OCI-LY3 (cell line): ENCODE results near the gene S100A9.
"Not testable (repeated sequence)": the region's sequence is repeated elsewhere in the genome, so short reads cannot be mapped to it uniquely, and the experiment has no call there.

ENCODE experiments used
- H2AFZ ChIP-seq: fragments of 200-600, 300-600 bp; shearing (Covaris generic); 2 replicates; pipeline ENCODE4 v1.6.0; 2014; ENCODE audit warnings: antibody characterized with exemption, low read depth, low read length
- H3K27ac ChIP-seq: fragments of 200-600, 300-600 bp; sonication (generic); 2 replicates; pipeline ENCODE4 v1.5.1; 2014; ENCODE audit warnings: mild to moderate bottlenecking, low read length, moderate library complexity, mixed read lengths
- H3K27me3 ChIP-seq: fragments of 200-600, 300-600 bp; sonication (generic); 2 replicates; pipeline ENCODE4 v1.6.1; 2014; ENCODE audit warnings: low read depth, low read length, mixed read lengths
- H3K36me3 ChIP-seq: fragments of 200-600, 300-600 bp; sonication (generic); replicated peaks from 2 replicates; pipeline ENCODE3; 2014; ENCODE audit warnings: low read depth, low read length, mixed read lengths
- H3K4me1 ChIP-seq: fragments of 300-600, 200-600 bp; sonication (generic); 2 replicates; pipeline ENCODE4 v1.6.1; 2014; ENCODE audit warnings: low read length, mixed read lengths
- H3K4me2 ChIP-seq: fragments of 200-600, 300-600 bp; sonication (generic); 2 replicates; pipeline ENCODE4 v1.6.1; 2014; ENCODE audit warnings: low read length, mixed read lengths
- H3K4me3 ChIP-seq: fragments of 300-600, 200-600 bp; sonication (generic); 2 replicates; pipeline ENCODE4 v1.5.1; 2014; ENCODE audit warnings: antibody characterized with exemption, mild to moderate bottlenecking, low read length, moderate library complexity
- H3K79me2 ChIP-seq: fragments of 300-600, 200-600 bp; shearing (Covaris generic); 2 replicates; pipeline ENCODE4 v1.6.1; 2014; ENCODE audit warnings: mild to moderate bottlenecking, low read length, mixed read lengths
- H3K9ac ChIP-seq: fragments of 300-600, 200-600 bp; shearing (Covaris generic); 2 replicates; pipeline ENCODE4 v1.6.0; 2014; ENCODE audit warnings: mild to moderate bottlenecking, low read length, moderate library complexity
- H3K9me3 ChIP-seq: fragments of 200-600, 300-600 bp; shearing (Covaris generic); 2 replicates; pipeline ENCODE4 v1.6.1; 2014; ENCODE audit warnings: low read length, mixed read lengths; ENCODE audit not compliant: insufficient read depth
- H4K20me1 ChIP-seq: fragments of 200-600, 300-600 bp; sonication (generic); 2 replicates; pipeline ENCODE4 v1.6.1; 2016; ENCODE audit warnings: low read length, mixed read lengths; ENCODE audit not compliant: insufficient read depth
- EZH2phosphoT487 ChIP-seq: fragments of 200-600 bp; shearing (Covaris generic); IDR thresholded peaks from 2 replicates; pipeline ENCODE4 v1.6.1; 2018; ENCODE audit warnings: antibody characterized with exemption, mixed run types, low read depth
- TF ChIP-seq, protein P1 (sequence below): fragments of 200-600, 300-600 bp; sonication (generic); IDR thresholded peaks from 2 replicates; pipeline ENCODE4 v1.5.1; 2014; ENCODE audit warnings: antibody characterized with exemption, low read length, low read depth

Gene S100A9

DNA sequence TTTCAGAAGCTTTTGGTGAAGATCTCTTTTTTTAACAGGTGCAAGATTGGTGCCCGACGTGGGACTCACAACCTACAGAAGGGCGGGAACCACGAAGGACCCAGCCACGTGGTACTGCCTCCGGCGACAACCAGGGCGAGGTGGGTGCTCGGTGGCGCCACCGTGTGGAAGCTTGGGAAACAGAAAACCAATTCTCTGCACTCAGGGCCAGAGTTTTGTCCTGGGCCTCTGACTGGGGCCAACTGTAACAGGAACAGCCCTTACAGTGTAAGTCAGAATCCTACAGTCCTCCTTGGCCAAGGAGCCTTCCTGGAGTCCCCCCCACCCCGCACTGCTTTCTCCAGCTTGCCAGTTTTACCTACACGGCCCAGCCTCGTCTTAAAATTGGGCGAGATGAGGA is 47.1 kb downstream of the S100A9 start:
- no peak overlapping the region for H3K4me2 ChIP-seq
- no peaks in the 10 kb centered on the region for H3K4me1 ChIP-seq
- no peak overlapping the region for H3K4me3 ChIP-seq
- H3K36me3 ChIP-seq, result no peaks in the 10 kb centered on the region
- H3K9me3 ChIP-seq, result no peaks in the 10 kb centered on the region
- peaks cover 56% of the 10 kb centered on the region for H3K27me3 ChIP-seq
- H4K20me1 ChIP-seq, result no peaks in the 10 kb centered on the region
- H3K27ac ChIP-seq, result no peak overlapping the region
- no peak overlapping the region for H2AFZ ChIP-seq
- TF ChIP-seq, protein P1, sequence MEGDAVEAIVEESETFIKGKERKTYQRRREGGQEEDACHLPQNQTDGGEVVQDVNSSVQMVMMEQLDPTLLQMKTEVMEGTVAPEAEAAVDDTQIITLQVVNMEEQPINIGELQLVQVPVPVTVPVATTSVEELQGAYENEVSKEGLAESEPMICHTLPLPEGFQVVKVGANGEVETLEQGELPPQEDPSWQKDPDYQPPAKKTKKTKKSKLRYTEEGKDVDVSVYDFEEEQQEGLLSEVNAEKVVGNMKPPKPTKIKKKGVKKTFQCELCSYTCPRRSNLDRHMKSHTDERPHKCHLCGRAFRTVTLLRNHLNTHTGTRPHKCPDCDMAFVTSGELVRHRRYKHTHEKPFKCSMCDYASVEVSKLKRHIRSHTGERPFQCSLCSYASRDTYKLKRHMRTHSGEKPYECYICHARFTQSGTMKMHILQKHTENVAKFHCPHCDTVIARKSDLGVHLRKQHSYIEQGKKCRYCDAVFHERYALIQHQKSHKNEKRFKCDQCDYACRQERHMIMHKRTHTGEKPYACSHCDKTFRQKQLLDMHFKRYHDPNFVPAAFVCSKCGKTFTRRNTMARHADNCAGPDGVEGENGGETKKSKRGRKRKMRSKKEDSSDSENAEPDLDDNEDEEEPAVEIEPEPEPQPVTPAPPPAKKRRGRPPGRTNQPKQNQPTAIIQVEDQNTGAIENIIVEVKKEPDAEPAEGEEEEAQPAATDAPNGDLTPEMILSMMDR, result peak; percentile 70
- TF ChIP-seq EZH2phosphoT487, result no peak
- H3K79me2 ChIP-seq, result no peaks in the 10 kb centered on the region
- H3K9ac ChIP-seq, result no peak overlapping the region

DNA sequence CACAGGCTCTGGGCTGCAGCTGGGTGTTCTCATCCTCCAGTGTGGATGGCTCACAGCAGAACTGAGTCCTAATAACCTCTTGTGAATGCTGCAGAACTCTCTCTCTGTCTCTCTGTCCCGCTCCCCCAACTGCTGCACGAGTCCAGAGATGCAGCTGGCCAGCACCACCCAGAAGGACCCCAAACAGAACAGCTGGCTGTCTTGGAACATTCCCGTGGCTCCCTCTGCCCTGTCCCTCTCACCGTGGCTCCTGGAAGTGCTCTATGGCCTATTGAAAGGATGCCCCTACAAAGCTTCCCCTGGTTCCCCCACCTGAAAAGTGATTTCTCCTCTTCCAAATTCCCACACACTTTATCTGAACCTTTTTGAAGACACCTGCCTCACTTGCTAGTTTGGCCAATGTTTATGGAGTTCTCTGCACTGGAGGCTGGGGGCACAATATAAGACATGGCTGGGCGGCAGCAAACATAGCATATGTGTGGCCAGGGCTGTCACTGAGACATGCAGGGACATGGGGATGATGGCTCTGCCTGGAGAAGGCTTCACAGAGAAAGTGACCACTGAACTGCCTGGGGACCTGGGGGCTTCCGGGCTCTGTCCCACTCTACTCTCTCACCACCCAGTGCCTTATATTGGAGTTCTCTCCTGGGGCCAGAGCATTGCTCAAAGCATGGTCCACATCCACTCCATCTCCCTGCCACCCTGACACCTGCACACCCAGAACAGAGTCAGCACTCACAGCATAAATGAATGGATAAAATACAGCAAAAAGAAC is 48.4 kb downstream of the S100A9 start:
- peaks cover 45% of the 10 kb centered on the region for H3K27me3 ChIP-seq

DNA sequence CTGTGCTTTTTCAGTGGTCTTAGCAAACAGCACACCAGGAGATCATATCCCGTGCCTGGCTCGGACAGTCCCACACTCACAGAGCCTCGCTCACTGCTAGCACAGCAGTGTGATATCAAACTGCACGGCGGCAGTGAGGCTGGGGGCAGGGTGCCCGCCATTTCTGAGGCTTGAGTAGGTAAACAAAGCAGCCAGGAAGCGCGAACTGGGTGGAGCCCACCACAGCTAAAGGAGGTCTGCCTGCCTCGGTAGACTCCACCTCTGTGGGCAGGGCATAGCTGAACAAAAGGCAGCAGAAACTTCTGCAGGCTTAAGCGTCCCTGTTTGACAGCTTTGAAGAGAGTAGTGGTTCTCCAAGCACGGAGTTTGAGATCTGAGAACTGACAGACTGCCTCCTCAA is 49.6 kb downstream of the S100A9 start:
- H3K4me3 ChIP-seq, H3K4me2 ChIP-seq, H3K4me1 ChIP-seq, H3K9me3 ChIP-seq, H2AFZ ChIP-seq, H3K79me2 ChIP-seq, H3K9ac ChIP-seq, H3K27ac ChIP-seq, H4K20me1 ChIP-seq, H3K36me3 ChIP-seq: not testable (repeated sequence)
- peaks cover 32% of the 10 kb centered on the region for H3K27me3 ChIP-seq

More for the DNA sequence above, 48.4 kb downstream of the S100A9 start:
- H2AFZ ChIP-seq, H3K4me2 ChIP-seq, H3K9ac ChIP-seq, H4K20me1 ChIP-seq, H3K9me3 ChIP-seq, H3K36me3 ChIP-seq, H3K79me2 ChIP-seq, H3K4me3 ChIP-seq, H3K4me1 ChIP-seq, H3K27ac ChIP-seq: not testable (repeated sequence)
